GM13977 (cell line): ENCODE measurements around the gene SORCS1.

Experiments used
- DNase-seq: peaks from one replicate; pipeline ENCODE4 v3.0.0; 2012; ENCODE audit warnings: low spot score
- in situ Hi-C: fragments of 300-500 bp; cut with MboI; formaldehyde crosslinking; loops from one replicate; pipeline ENCODE4 v1.12.0; 2022; ENCODE audit warnings: low sequenced_read_pairs, low pct_unique_long_range_greater_than_20kb, mixed read lengths, inconsistent platforms; ENCODE audit not compliant: unreplicated experiment
- TF ChIP-seq, protein P1 (sequence below): IDR thresholded peaks from 2 replicates; pipeline ENCODE4 v1.5.1; 2012; ENCODE audit warnings: mild to moderate bottlenecking, control low read depth; ENCODE audit not compliant: insufficient read depth; ENCODE audit errors: extremely low read depth, missing control alignments

The SORCS1 gene

DNA sequence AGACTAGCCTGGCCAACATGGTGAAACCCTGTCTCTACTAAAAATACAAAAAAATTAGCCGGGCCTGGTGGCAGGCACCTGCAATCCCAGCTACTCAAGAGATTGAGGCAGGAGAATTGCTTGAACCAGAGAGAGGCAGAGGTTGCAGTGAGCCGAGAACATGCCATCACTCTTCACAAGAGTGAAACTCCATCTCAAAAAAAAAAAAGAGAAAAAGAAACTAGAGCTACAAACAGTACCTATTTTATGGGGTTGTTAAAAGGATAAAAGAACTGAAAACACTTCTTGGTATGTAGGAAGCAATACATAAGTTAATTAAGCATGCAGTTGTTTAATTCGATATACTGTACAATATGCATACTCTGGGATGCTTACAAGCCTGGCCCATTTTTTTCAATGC lies 216.9 kb downstream of the SORCS1 start:
- in situ Hi-C loops: no loop called here
- no peak for DNase-seq
- TF ChIP-seq, protein P1, sequence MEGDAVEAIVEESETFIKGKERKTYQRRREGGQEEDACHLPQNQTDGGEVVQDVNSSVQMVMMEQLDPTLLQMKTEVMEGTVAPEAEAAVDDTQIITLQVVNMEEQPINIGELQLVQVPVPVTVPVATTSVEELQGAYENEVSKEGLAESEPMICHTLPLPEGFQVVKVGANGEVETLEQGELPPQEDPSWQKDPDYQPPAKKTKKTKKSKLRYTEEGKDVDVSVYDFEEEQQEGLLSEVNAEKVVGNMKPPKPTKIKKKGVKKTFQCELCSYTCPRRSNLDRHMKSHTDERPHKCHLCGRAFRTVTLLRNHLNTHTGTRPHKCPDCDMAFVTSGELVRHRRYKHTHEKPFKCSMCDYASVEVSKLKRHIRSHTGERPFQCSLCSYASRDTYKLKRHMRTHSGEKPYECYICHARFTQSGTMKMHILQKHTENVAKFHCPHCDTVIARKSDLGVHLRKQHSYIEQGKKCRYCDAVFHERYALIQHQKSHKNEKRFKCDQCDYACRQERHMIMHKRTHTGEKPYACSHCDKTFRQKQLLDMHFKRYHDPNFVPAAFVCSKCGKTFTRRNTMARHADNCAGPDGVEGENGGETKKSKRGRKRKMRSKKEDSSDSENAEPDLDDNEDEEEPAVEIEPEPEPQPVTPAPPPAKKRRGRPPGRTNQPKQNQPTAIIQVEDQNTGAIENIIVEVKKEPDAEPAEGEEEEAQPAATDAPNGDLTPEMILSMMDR: no peak

DNA sequence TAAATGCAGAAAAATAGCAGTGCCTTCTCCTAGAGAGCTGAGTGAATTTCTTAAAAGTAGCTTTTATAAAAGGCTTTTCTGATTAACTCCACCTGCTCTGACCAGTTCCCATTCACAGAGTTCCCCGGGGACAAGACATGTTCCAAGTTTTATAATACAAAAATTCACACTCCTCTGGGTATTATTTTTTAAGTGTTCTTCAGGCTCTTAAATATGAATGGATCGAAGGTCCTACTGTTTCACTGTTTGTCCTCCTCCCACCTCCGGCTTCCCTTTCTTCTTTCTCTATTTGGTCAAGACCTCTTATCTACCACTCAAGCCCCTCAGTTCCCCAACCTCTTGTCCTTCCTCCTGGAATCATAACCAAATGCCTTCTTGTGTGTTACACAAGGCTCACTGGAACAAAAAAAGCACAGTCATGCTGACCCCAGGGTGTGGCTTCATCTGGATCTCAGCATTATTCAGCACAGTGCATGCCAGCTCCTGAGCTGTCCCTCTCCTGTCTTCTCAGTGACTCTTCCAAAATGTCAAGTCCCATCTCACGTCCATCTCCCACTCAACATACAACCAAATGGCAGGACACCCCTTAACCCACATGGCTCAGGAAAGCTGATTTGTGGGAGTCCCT lies 222.4 kb downstream of the SORCS1 start:
- in situ Hi-C loops: no loop called here
- TF ChIP-seq, protein P1: no peak
- no peak for DNase-seq

DNA sequence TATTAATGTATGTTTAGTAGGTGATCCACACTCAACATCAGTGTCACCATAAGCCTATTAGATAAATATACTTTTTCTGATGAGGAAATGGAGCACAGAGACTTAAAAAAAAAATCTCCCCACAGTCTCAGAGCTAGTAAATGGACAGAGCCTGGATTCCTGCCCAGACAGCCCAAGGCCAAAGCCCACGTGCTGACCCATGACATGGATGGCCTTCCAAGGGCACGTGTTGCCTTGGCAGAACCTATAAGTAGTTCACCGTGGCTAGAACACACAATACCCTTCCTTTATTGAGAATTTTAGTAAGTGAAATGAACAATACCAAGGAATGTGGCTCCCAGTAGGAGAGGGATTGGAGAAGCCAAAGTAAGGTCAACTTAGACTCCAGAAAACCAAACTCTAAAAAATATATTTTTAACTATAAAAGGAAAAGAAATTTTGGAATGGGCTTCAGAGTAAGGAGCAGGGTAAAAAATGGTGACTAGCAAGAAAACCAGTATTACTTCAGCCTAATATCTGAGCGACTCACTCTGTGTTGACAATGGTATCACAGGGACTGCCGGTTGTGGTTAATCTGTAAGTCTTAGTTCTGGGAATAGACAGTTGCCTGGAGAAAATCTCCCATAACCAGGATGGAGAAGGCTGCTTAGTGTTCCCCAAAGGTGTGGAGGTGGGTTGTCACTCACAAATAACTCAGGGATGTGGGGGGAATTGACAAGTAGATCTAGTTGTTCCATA lies 223.0 kb downstream of the SORCS1 start:
- in situ Hi-C loops: no loop called here
- no peak for DNase-seq
- TF ChIP-seq, protein P1: no peak

DNA sequence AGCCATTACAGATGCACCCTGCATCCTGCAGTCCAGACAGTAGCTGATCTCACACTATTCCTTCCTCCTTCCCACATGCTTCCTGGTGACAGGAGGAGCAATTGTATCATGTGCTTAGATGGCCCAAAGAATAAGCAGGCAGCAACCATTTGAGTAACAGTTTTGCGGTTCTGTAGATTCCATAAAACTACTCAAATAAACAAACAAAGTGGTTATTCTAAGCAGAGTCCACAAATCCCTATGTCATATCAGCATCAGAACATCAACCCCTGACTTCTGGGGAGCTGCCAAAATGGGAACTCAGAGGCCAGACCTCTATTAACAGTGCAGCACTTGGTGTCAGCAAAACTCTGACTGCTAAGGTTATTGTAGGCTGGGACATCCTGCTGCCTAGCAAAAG lies 226.0 kb downstream of the SORCS1 start:
- no peak for DNase-seq
- TF ChIP-seq, protein P1: no peak
- in situ Hi-C loops: no loop called here

DNA sequence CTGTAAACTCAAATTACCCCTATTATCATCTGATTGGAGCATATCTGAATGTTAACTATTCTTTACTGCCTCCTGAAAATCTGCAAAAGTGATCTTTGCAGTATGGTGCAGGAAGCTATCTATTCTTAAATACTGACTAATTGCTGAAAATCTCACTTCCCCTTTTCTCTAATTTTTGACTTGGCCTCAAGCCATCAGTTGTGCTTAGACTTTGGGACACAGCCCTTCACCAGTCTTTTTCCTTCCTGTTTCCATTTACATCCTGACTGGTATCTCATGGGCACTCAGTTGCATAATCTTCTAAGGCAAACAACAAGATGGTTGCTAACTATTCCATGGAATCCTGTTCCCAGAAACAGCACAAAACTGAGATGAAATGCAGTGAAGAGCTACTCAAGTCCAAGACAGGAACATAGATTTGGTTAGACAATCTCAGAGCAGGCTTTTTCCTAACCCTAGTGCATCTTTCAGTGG lies 228.5 kb downstream of the SORCS1 start:
- TF ChIP-seq, protein P1: no peak
- in situ Hi-C loops: no loop called here
- peak; percentile 44 for DNase-seq

DNA sequence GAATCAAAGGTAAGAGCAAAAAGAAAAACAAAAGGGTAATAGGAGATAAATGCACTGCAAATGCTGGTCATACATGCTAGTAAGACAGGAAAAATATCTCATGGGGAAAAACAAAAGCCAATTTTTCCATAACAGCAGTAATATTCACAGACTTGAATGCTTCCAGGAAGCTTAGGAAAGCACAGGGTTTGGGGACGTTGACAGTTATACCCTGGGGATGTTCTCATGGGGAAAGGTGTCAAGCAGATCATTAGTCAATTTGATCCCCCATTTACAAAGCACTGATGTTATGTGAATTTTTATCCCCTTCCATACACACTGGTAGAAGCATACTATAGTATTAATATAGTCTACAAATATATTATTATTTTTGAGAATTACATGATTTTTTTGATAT lies 232.7 kb downstream of the SORCS1 start:
- TF ChIP-seq, protein P1: no peak
- no peak for DNase-seq
- in situ Hi-C loops: no loop called here
